ENCODE measurements around the gene CTXND2. TPM values are rescaled to one million over a fixed set of nuclear protein-coding genes. Genes with fewer than 3 reads are reported as not detected.

Gene CTXND2
- total RNA-seq, 1 experiment from 2014 or later: not detected

DNA sequence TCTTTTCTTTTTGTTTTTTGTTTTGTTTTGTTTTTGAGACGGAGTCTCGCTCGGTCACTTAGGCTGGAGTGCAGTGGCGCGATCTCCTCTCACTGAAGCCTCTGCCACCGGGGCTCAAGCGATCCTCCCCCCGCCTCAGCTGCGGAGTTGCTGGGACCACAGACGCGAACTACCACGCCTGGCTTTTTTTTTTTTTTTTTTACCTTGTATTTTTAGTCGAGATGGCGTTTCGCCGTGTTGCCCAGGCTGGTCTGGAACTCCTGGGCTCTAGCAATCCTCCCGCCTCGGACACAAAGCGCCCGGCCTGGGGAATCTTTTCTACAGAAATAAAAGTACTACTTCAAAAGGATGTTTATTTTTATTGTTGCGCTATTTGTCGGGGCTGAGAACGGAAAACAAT lies 38.1 kb downstream of the CTXND2 start:
- no peak for DNase-seq (ENCODE audit: low read depth, low spot score)
- H4K20me1 ChIP-seq (ENCODE audit: insufficient read depth): no peaks in the 10 kb centered on the region
- POLR2A ChIA-PET: no interaction called here
- RAD21 ChIA-PET (ENCODE audit: low non-redundant PET in 1 of 2, low total read pairs in 2 of 2, uncharacterized antibody in 2 of 2, unreplicated experiment in 2 of 2): no interaction called here
- peaks cover 0 to 4% of the 10 kb centered on the region in 2 experiments; a peak in 1 of 4 replicates for H3K9me3 ChIP-seq (ENCODE audit: control insufficient read depth in 1 of 2, insufficient read depth in 1 of 2, low read depth in 1 of 2, low read length in 2 of 2)
- H2AFZ ChIP-seq (ENCODE audit: low read depth, low read length, poor library complexity, severe bottlenecking): no peak overlapping the region
- H3K4me1 ChIP-seq (ENCODE audit: control insufficient read depth in 1 of 2, insufficient read depth in 2 of 2, low read length in 2 of 2): peaks cover 6 to 30% of the 10 kb centered on the region in 2 experiments
- no peak for ATAC-seq
- H3K9ac ChIP-seq (ENCODE audit: low read length): no peak overlapping the region
- H3K4me2 ChIP-seq (ENCODE audit: low read length): peak overlapping the region; percentile 75; the same call in 1 of the 2 replicates
- H3K27me3 ChIP-seq (ENCODE audit: insufficient read depth, low read length): no peaks in the 10 kb centered on the region
- H3K79me2 ChIP-seq (ENCODE audit: insufficient read depth, low read length): peaks cover 30% of the 10 kb centered on the region
- H3K27ac ChIP-seq (ENCODE audit: low read depth, low read length): no peak overlapping the region
- no TSS peak for BruUV-seq (replicated peaks)
- TF ChIP-seq TCF7L2 (IDR thresholded peaks at IDR 0.05; ENCODE audit: borderline replicate concordance, extremely low read depth, insufficient read depth, insufficient read length): no peak
- TF ChIP-seq EZH2phosphoT487 (IDR thresholded peaks at IDR 0.05; ENCODE audit: borderline replicate concordance): no peak
- no peak for TF ChIP-seq SRF (IDR thresholded peaks at IDR 0.05; ENCODE audit: low read depth)
- TF ChIP-seq YY1 (IDR thresholded peaks at IDR 0.05; ENCODE audit: extremely low read depth, insufficient replicate concordance, low read depth, low read length): no peak
- no peak for TF ChIP-seq POLR2AphosphoS5 (IDR thresholded peaks at IDR 0.05; ENCODE audit: low read depth, low read length)
- TF ChIP-seq, protein P1, sequence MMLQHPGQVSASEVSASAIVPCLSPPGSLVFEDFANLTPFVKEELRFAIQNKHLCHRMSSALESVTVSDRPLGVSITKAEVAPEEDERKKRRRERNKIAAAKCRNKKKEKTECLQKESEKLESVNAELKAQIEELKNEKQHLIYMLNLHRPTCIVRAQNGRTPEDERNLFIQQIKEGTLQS (IDR thresholded peaks at IDR 0.05): no peak
- TF ChIP-seq, protein P2, sequence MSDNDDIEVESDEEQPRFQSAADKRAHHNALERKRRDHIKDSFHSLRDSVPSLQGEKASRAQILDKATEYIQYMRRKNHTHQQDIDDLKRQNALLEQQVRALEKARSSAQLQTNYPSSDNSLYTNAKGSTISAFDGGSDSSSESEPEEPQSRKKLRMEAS (IDR thresholded peaks at IDR 0.05): no peak
- TF ChIP-seq ZFX (IDR thresholded peaks at IDR 0.05): no peak
- TF ChIP-seq JUND (IDR thresholded peaks at IDR 0.05): no peak
- TF ChIP-seq SP1 (IDR thresholded peaks at IDR 0.05; ENCODE audit: low read depth): no peak
- no peak for TF ChIP-seq RAD21 (IDR thresholded peaks at IDR 0.05; ENCODE audit: low read depth)
- no peak for TF ChIP-seq CEBPB (IDR thresholded peaks at IDR 0.05; ENCODE audit: low read depth)
- TF ChIP-seq, protein P3, sequence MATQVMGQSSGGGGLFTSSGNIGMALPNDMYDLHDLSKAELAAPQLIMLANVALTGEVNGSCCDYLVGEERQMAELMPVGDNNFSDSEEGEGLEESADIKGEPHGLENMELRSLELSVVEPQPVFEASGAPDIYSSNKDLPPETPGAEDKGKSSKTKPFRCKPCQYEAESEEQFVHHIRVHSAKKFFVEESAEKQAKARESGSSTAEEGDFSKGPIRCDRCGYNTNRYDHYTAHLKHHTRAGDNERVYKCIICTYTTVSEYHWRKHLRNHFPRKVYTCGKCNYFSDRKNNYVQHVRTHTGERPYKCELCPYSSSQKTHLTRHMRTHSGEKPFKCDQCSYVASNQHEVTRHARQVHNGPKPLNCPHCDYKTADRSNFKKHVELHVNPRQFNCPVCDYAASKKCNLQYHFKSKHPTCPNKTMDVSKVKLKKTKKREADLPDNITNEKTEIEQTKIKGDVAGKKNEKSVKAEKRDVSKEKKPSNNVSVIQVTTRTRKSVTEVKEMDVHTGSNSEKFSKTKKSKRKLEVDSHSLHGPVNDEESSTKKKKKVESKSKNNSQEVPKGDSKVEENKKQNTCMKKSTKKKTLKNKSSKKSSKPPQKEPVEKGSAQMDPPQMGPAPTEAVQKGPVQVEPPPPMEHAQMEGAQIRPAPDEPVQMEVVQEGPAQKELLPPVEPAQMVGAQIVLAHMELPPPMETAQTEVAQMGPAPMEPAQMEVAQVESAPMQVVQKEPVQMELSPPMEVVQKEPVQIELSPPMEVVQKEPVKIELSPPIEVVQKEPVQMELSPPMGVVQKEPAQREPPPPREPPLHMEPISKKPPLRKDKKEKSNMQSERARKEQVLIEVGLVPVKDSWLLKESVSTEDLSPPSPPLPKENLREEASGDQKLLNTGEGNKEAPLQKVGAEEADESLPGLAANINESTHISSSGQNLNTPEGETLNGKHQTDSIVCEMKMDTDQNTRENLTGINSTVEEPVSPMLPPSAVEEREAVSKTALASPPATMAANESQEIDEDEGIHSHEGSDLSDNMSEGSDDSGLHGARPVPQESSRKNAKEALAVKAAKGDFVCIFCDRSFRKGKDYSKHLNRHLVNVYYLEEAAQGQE (IDR thresholded peaks at IDR 0.05; ENCODE audit: low read depth): no peak
- no peak for TF ChIP-seq POLR2A (IDR thresholded peaks at IDR 0.05; ENCODE audit: borderline replicate concordance, extremely low read depth, insufficient read depth, insufficient read length)
- TF ChIP-seq, protein P4, sequence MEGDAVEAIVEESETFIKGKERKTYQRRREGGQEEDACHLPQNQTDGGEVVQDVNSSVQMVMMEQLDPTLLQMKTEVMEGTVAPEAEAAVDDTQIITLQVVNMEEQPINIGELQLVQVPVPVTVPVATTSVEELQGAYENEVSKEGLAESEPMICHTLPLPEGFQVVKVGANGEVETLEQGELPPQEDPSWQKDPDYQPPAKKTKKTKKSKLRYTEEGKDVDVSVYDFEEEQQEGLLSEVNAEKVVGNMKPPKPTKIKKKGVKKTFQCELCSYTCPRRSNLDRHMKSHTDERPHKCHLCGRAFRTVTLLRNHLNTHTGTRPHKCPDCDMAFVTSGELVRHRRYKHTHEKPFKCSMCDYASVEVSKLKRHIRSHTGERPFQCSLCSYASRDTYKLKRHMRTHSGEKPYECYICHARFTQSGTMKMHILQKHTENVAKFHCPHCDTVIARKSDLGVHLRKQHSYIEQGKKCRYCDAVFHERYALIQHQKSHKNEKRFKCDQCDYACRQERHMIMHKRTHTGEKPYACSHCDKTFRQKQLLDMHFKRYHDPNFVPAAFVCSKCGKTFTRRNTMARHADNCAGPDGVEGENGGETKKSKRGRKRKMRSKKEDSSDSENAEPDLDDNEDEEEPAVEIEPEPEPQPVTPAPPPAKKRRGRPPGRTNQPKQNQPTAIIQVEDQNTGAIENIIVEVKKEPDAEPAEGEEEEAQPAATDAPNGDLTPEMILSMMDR (IDR thresholded peaks at IDR 0.05 in 2 of 3, conservative IDR thresholded peaks at IDR 0.05 in 1 of 3; ENCODE audit: borderline replicate concordance in 1 of 3, insufficient read depth in 1 of 3, low read depth in 2 of 3, low read length in 2 of 3): no peak
- TF ChIP-seq EZH2 (IDR thresholded peaks at IDR 0.05): no peak
- TF ChIP-seq ELF1 (IDR thresholded peaks at IDR 0.05; ENCODE audit: borderline replicate concordance, low read depth): no peak
- TF ChIP-seq SIN3A (IDR thresholded peaks at IDR 0.05; ENCODE audit: low read depth): no peak
- no peak for TF ChIP-seq EGR1 (IDR thresholded peaks at IDR 0.05; ENCODE audit: low read depth)
- H3K9me2 ChIP-seq (ENCODE audit: insufficient read depth): no peaks in the 10 kb centered on the region
- H3K36me3 ChIP-seq (ENCODE audit: control insufficient read depth in 1 of 2, insufficient read depth in 2 of 2, low read length in 2 of 2): peaks cover 14 to 23% of the 10 kb centered on the region in 2 experiments
- CTCF ChIA-PET: no interaction called here
- intact Hi-C loops (cut with micrococcal nuclease): loop anchor here (5.0 to 10.0 kb wide), 2 partner anchors 52 to 300 kb away; partner anchors contain the start of gene ENSA
- H3K4me3 ChIP-seq (replicated peaks in 1 of 2; ENCODE audit: low read depth in 1 of 2, low read length in 2 of 2): no peak overlapping the region
